ENCODE measurements around the gene TTLL9.

TTLL9 gene

GRCh38 chr20:31835977-31836852 is 34.2 kb upstream of the TTLL9 start:
- in situ Hi-C loops (cut with HindIII; ENCODE audit: low sequenced_read_pairs): loop anchor here (10.0 kb wide), 1 partner anchor 109 kb away; no protein-coding TSS in a partner anchor

GRCh38 chr20:31836853-31837608 is 33.4 kb upstream of the TTLL9 start:
- in situ Hi-C loops (cut with HindIII; ENCODE audit: low sequenced_read_pairs): loop anchor here (10.0 kb wide), 1 partner anchor 108 kb away; no protein-coding TSS in a partner anchor

GRCh38 chr20:31837896-31838397 is 32.5 kb upstream of the TTLL9 start:
- in situ Hi-C loops (cut with HindIII; ENCODE audit: low sequenced_read_pairs): loop anchor here (10.0 kb wide), 1 partner anchor 107 kb away; no protein-coding TSS in a partner anchor

GRCh38 chr20:31838646-31839292 is 31.7 kb upstream of the TTLL9 start:
- in situ Hi-C loops (cut with HindIII; ENCODE audit: low sequenced_read_pairs): loop anchor here (10.0 kb wide), 1 partner anchor 106 kb away; no protein-coding TSS in a partner anchor

- in situ Hi-C loops (cut with HindIII; ENCODE audit: low sequenced_read_pairs): loop anchor here (10.0 kb wide), 1 partner anchor 105 kb away; no protein-coding TSS in a partner anchor
Measured at GRCh38 chr20:31839782-31840487, 30.5 kb upstream of the TTLL9 start.

- in situ Hi-C loops (cut with HindIII; ENCODE audit: low sequenced_read_pairs): no loop called here
Measured at GRCh38 chr20:31840906-31841816, 29.3 kb upstream of the TTLL9 start.

- in situ Hi-C loops (cut with HindIII; ENCODE audit: low sequenced_read_pairs): no loop called here
Measured at GRCh38 chr20:31841928-31842327, 28.5 kb upstream of the TTLL9 start.

GRCh38 chr20:31842471-31843157 is 27.8 kb upstream of the TTLL9 start:
- in situ Hi-C loops (cut with HindIII; ENCODE audit: low sequenced_read_pairs): no loop called here

- in situ Hi-C loops (cut with HindIII; ENCODE audit: low sequenced_read_pairs): no loop called here
Measured at GRCh38 chr20:31843288-31843687, 27.1 kb upstream of the TTLL9 start.

- in situ Hi-C loops (cut with HindIII; ENCODE audit: low sequenced_read_pairs): no loop called here
Measured at GRCh38 chr20:31843881-31844280, 26.6 kb upstream of the TTLL9 start.

- in situ Hi-C loops (cut with HindIII; ENCODE audit: low sequenced_read_pairs): no loop called here
Measured at GRCh38 chr20:31844737-31845299, 25.6 kb upstream of the TTLL9 start.

GRCh38 chr20:31845300-31845863 is 25.1 kb upstream of the TTLL9 start, which contains the start of gene FOXS1:
Gene FOXS1, minus strand, starts transcription at chr20:31845604. Its CDS starts 62 bp downstream, at chr20:31845542.
- in situ Hi-C loops (cut with HindIII; ENCODE audit: low sequenced_read_pairs): no loop called here

GRCh38 chr20:31846793-31847138 is 23.7 kb upstream of the TTLL9 start:
- in situ Hi-C loops (cut with HindIII; ENCODE audit: low sequenced_read_pairs): no loop called here

- in situ Hi-C loops (cut with HindIII; ENCODE audit: low sequenced_read_pairs): no loop called here
Measured at GRCh38 chr20:31848088-31848999, 22.1 kb upstream of the TTLL9 start.

- in situ Hi-C loops (cut with HindIII; ENCODE audit: low sequenced_read_pairs): no loop called here
Measured at GRCh38 chr20:31849306-31849930, 21.0 kb upstream of the TTLL9 start.

- in situ Hi-C loops (cut with HindIII; ENCODE audit: low sequenced_read_pairs): no loop called here
Measured at GRCh38 chr20:31851240-31851955, 19.0 kb upstream of the TTLL9 start.

Measured in DLD1 (cell line).